Esophagus muscularis mucosa (tissue), 3 donors: ENCODE data around the gene DGKD.

Experiments used
- POLR2A ChIP-seq: fragments of 450-650 bp; IDR thresholded peaks from one replicate; pipeline ENCODE4 v1.6.1; 2017; ENCODE audit warnings: antibody characterized with exemption, moderate library complexity, mild to moderate bottlenecking, low read depth
- POLR2AphosphoS5 ChIP-seq, 2 donors: sonication (generic); formaldehyde crosslinking; IDR thresholded peaks; one replicate each; pipeline ENCODE4 v1.6.1; 2017; ENCODE audit warnings: antibody characterized with exemption in 2 of 2
- TF ChIP-seq, protein P1 (sequence below), 3 experiments: fragments of 200-600 bp in 2 of 3; fragments of 450-650 bp in 1 of 3; sonication (generic) in 2 of 3; IDR thresholded peaks; one replicate each; pipeline ENCODE4 v1.5.1; 2017 to 2019; ENCODE audit warnings: antibody characterized with exemption in 3 of 3, mild to moderate bottlenecking in 2 of 3, moderate library complexity in 1 of 3

DNA sequence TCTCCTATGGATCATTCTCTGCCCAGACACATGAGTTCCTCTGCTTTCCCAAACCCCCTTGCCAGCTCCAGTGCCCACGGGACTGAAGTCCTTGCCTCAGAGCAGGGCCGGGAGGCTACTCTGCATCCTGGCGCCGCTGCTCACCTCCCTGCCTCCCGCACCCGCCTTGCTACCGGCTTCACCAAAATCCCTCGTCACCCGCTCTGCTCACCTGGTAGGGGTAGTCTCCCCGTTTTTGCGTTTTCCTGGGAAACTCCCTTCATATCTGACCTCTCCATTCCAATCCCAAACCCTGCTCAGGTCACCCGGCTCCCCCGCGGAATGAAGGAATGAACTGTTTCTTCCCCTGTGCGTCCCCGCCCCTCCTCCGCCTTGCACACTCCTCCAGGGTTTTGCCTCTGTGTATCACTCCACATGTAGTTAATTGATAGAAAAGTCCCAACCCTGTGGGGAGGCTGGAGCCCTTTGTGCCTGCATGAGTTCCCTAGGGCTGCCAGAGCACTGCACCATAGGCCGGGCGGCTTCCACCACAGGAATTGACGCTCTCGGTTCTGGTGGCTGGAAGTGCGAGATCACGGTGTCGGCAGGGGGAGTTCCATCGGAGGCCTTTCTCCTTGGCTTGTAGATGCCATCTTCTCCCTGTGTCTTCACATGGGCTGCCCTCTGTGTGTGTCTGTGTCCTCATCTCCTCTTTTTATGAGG lies 2.0 kb upstream of the DGKD start:
- TF ChIP-seq, protein P1, sequence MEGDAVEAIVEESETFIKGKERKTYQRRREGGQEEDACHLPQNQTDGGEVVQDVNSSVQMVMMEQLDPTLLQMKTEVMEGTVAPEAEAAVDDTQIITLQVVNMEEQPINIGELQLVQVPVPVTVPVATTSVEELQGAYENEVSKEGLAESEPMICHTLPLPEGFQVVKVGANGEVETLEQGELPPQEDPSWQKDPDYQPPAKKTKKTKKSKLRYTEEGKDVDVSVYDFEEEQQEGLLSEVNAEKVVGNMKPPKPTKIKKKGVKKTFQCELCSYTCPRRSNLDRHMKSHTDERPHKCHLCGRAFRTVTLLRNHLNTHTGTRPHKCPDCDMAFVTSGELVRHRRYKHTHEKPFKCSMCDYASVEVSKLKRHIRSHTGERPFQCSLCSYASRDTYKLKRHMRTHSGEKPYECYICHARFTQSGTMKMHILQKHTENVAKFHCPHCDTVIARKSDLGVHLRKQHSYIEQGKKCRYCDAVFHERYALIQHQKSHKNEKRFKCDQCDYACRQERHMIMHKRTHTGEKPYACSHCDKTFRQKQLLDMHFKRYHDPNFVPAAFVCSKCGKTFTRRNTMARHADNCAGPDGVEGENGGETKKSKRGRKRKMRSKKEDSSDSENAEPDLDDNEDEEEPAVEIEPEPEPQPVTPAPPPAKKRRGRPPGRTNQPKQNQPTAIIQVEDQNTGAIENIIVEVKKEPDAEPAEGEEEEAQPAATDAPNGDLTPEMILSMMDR (IDR thresholded peaks at IDR 0.05) = no peak
- TF ChIP-seq POLR2A (no peak), POLR2AphosphoS5 (IDR thresholded peaks at IDR 0.05) (no peak)
